NK-92 treated with Interleukin-12 subunit alpha and Interleukin-12 subunit beta, amount 100 ng/mL, for 24 hours (cell line): ENCODE measurements around the gene KCTD13.
A peak's percentile ranks its signal among the peaks of the same experiment; 100 is the strongest.
"Not testable (repeated sequence)": the region's sequence is repeated elsewhere in the genome, so short reads cannot be mapped to it uniquely, and the experiment has no call there.

Source experiments
- DNase-seq: peaks from one replicate; lab custom pipeline; 2025; lab: John Stamatoyannopoulos, UW

KCTD13 gene

GRCh38 chr16:29925781-29926710 is at the start of gene KCTD13:
KCTD13 (minus strand) TSS chr16:29926226; CDS start chr16:29926033, 193 bp downstream.
- peak; percentile 85 for DNase-seq

GRCh38 chr16:29975134-29975538 is 49.1 kb upstream of the KCTD13 start:
- DNase-seq, result no peak

- DNase-seq, result no peak
These were observed 48.5 kb upstream of the KCTD13 start for GRCh38 chr16:29974291-29975133.

- DNase-seq, result peak; percentile 98
These were observed 47.6 kb upstream of the KCTD13 start, which contains the start of gene TAOK2 for GRCh38 chr16:29973384-29974246. TAOK2 (plus strand) TSS chr16:29973868; CDS start chr16:29977773, 3,905 bp downstream.

GRCh38 chr16:29972992-29973383 is 47.0 kb upstream of the KCTD13 start:
- DNase-seq, result no peak

GRCh38 chr16:29972500-29972899 is 46.5 kb upstream of the KCTD13 start:
- DNase-seq, result no peak

GRCh38 chr16:29971304-29971703 is 45.3 kb upstream of the KCTD13 start:
- no peak for DNase-seq

GRCh38 chr16:29968205-29968604 is 42.2 kb upstream of the KCTD13 start:
- no peak for DNase-seq

GRCh38 chr16:29963021-29963743 is 37.2 kb upstream of the KCTD13 start:
- no peak for DNase-seq

- DNase-seq, result no peak
These were observed 36.4 kb upstream of the KCTD13 start for GRCh38 chr16:29962344-29962994.

GRCh38 chr16:29961479-29962343 is 35.7 kb upstream of the KCTD13 start, which contains the start of gene TMEM219:
TMEM219 (plus strand) TSS chr16:29962079; CDS start chr16:29963144, 1,065 bp downstream.
- DNase-seq, result peak; percentile 84

- DNase-seq, result no peak
These were observed 35.1 kb upstream of the KCTD13 start for GRCh38 chr16:29961127-29961478.

- not testable (repeated sequence) for DNase-seq
These were observed 33.8 kb upstream of the KCTD13 start for GRCh38 chr16:29959821-29960220.

GRCh38 chr16:29959293-29959692 is 33.3 kb upstream of the KCTD13 start:
- DNase-seq, result no peak

- DNase-seq, result no peak
These were observed 32.7 kb upstream of the KCTD13 start for GRCh38 chr16:29958756-29959155.

GRCh38 chr16:29951625-29952365 is 25.8 kb upstream of the KCTD13 start:
- no peak for DNase-seq

GRCh38 chr16:29950806-29951461 is 24.9 kb upstream of the KCTD13 start:
- DNase-seq, result no peak

- DNase-seq, result no peak
These were observed 21.9 kb upstream of the KCTD13 start for GRCh38 chr16:29947897-29948296.
